Stimulated activated CD4-positive, alpha-beta T cell treated with anti-CD3 and anti-CD28 coated beads, Interleukin-4, amount 100 ng/mL, for 4 hours (primary cell): ENCODE results near the gene KIF26B.

Source experiments
- DNase-seq, 2 experiments: peaks; one replicate each; pipeline ENCODE4 v3.0.0-alpha.2; 2020

The KIF26B gene

GRCh38 chr1:245245021-245245667 is 90.4 kb downstream of the KIF26B start:
- DNase-seq: no peak

- no peak for DNase-seq
Measured at GRCh38 chr1:245246433-245246832, 91.6 kb downstream of the KIF26B start.

- no peak for DNase-seq
Measured at GRCh38 chr1:245247356-245247755, 92.6 kb downstream of the KIF26B start.

- no peak for DNase-seq
Measured at GRCh38 chr1:245247801-245248200, 93.0 kb downstream of the KIF26B start.

- DNase-seq: no peak
Measured at GRCh38 chr1:245248231-245248731, 93.5 kb downstream of the KIF26B start.

- DNase-seq: no peak
Measured at GRCh38 chr1:245255783-245256182, 101.0 kb downstream of the KIF26B start.

- DNase-seq: no peak
Measured at GRCh38 chr1:245256528-245256927, 101.7 kb downstream of the KIF26B start.

- DNase-seq: no peak
Measured at GRCh38 chr1:245258271-245258920, 103.6 kb downstream of the KIF26B start.

GRCh38 chr1:245260110-245260882 is 105.5 kb downstream of the KIF26B start:
- DNase-seq: no peak

- no peak for DNase-seq
Measured at GRCh38 chr1:245260883-245261282, 106.1 kb downstream of the KIF26B start.

- DNase-seq: no peak
Measured at GRCh38 chr1:245261786-245262185, 107.0 kb downstream of the KIF26B start.

- no peak for DNase-seq
Measured at GRCh38 chr1:245263529-245264095, 108.8 kb downstream of the KIF26B start.

- DNase-seq: no peak
Measured at GRCh38 chr1:245264226-245264625, 109.4 kb downstream of the KIF26B start.

GRCh38 chr1:245266105-245266504 is 111.3 kb downstream of the KIF26B start:
- DNase-seq: no peak

- no peak for DNase-seq
Measured at GRCh38 chr1:245270063-245270462, 115.3 kb downstream of the KIF26B start.

- DNase-seq: no peak
Measured at GRCh38 chr1:245270972-245271371, 116.2 kb downstream of the KIF26B start.

- no peak for DNase-seq
Measured at GRCh38 chr1:245272676-245273075, 117.9 kb downstream of the KIF26B start.

- no peak for DNase-seq
Measured at GRCh38 chr1:245276445-245276844, 121.7 kb downstream of the KIF26B start.

GRCh38 chr1:245277276-245277675 is 122.5 kb downstream of the KIF26B start:
- DNase-seq: no peak

- no peak for DNase-seq
Measured at GRCh38 chr1:245278846-245279245, 124.1 kb downstream of the KIF26B start.

- DNase-seq: no peak
Measured at GRCh38 chr1:245279346-245279745, 124.6 kb downstream of the KIF26B start.

- no peak for DNase-seq
Measured at GRCh38 chr1:245283001-245283400, 128.2 kb downstream of the KIF26B start.

GRCh38 chr1:245285168-245285567 is 130.4 kb downstream of the KIF26B start:
- DNase-seq: no peak
